HG02973 (cell line): Measurements from ENCODE around the gene SIRT2.

ENCODE experiments used
- ATAC-seq: cut with Tn5 transposase; IDR thresholded peaks from one replicate; pipeline ENCODE4 v1.9.1; 2021; ENCODE audit warnings: moderate library complexity; ENCODE audit not compliant: unreplicated experiment

The SIRT2 gene

DNA sequence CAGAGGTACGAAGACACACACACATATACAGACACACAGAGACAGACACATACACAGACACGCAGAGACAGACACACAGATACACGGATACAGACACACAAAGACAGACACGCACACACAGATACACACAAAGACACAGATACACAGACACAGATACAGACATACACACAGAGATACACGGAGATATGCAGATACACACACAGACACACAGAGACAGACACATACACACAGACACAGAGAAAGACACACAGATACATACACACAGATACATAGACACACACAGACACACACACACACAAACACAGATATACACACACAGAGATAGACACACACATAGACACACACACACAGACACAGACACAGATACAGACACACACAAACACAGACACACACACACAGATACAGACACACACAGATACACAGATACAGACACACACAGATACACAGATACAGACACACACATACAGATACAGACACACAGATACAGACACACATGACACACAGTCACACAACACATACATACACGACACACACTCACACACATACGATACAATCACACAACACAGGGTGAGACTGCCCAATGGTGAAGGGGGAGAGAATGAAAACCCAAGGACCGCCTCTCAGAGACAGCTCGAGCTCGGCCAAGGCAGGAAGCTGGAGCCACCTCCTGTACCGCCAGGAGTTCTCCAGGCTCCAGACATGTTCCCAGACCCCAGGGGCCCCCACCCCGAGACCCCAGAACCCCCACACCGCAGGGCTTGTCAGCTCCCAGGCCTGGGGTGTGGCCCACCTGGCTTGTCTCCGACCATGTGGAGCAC, 21.4 kb upstream of the SIRT2 start:
- no peak for ATAC-seq

DNA sequence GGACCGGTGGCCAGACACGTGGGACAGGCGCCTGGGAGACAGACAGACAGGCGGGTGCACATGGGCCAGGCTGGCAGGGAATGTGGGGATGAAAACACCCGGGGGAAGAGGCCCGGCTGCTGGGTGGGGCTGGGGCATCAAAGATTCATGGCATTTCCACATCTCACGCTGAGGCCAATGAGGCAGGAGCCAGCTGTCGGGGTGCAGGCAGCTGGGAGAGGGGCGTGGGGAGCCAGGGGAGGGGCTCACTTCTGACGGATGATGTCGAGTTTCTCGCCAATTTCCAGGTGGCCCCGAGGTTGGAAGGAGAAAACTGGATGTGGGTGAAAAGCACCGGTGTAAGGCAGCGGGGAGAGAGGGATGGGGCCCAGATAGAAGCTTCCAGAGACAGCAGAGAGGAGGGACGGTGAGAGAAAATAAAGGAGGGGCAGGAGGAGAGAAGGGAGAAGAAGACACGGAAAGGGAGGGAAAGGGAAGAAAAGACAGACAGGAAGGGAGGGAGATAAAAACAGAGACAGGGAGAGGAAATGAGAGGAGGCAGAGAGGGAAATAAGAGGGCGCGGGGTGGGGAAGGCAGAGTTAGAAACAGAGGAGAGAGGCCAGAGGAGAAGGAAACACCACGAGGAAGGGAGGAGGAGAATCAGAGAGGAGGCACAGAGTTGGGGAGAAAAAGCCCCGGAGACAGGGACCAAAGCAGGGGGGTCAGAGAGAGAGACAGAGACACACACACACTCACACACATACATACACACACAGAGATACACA, 20.6 kb upstream of the SIRT2 start:
- ATAC-seq, result no peak

DNA sequence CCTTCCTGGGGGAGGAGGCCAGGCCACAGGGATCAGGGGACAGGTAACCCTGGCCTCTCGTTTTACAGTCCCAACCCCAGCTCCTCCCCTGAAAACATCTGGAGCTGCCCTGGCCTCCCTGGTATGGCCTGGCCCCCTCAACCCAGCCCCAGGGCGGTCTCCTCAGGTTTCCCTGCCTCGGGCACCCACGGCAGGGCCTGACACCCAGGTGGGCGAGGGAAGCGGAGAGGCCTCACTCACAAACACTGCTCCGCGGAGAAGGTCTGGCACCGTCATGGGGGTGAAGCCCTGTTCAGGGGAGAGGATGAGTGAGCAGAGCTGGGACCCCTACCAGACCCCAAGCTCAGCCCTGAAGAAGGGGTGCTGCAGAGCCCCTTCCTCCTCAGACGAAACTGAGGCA, 19.1 kb upstream of the SIRT2 start:
- ATAC-seq, result no peak

DNA sequence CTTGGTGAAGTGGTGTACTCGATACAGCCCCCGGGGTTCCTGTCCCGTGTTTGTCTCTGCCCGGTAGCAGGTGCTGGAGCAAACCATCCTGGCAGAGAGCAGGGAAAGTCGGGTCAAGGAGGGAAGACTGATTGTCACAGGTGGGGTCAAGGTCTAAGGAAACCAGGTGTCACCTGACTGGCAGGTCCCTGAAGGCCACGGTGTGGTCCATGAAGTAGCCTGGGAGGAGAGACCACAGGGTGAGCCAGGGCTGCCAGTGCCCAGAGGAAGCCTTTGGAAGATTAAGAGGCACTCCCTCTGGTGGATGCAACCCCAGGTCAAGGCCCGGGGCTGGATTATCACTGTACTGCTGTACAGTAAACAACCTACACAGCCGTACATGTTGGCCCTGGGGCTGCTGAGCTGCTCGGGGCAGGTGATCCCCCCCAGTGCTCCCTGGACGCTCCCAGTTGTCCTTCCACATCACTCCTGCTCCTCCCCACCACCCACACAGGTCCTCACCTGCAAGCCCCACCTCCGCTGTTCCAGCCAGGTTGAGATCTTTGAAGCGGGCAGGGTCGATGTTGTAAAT, 18.6 kb upstream of the SIRT2 start:
- no peak for ATAC-seq

DNA sequence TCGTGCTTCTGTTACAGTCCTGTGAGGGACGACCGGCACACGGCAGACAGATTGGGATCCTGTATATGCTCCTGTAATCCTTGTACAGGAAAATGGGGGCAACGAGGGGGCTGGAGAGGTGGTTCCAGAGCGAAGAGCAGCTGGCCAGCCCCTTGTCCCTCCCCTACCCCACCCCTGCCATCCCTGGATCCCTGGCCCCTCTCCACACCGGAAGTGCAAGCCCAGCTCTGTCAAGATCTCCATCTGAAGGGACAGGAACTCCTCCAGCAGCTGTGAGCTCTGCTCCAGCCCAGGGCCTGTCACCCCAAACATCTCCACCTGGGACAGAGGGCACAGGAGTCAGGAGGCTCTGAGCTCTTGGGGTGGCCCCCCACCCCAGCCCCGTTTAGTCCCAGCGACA, 18.1 kb upstream of the SIRT2 start:
- ATAC-seq, result no peak

DNA sequence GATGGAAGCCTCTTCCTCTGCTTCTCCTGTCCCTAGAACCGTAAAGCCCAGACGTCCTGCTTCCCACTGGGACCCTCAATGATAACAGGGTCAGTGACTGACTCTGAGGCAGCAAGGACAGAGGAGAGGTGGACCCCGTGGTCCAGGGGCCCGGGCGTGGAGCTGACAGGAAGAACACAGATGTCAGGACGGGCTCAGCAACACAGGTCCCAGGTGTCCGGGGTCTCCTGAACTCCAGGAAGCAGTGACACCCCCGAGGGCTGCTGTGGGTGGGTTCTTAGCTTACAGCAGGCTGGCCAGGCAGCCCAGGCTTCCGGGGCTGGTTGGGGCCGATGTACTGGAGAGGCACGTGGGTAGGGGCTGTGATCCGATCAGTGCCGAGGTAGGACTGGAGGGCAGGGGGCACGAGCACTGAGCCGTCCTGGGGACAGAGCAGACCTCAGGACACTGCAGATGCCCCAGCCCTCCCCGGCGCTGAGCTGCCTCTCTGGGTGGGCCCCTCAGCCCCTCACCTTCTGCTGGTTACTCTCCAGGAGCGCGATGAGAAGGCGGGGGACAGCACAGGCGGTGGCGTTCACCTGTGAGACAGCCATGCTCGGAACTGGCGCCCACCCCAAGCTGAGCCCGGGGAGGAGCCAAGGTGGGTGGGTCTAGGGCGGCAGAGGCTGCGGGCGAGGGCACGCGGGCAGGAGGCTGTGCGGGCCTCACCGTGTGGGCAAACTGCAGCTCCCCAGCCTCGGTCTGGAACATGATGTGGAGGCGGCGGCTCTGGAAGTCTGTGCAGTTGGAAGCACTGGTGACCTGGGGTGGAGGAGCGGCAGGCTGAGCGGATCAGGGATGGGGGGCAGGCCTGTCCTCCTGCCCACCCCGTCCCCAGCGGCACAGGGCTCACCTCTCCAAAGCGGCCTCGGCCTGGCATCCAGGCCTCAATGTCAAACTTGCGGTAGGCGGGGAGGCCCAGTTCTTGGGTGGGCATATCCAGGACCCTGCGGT, 16.2 kb upstream of the SIRT2 start:
- ATAC-seq, result no peak

DNA sequence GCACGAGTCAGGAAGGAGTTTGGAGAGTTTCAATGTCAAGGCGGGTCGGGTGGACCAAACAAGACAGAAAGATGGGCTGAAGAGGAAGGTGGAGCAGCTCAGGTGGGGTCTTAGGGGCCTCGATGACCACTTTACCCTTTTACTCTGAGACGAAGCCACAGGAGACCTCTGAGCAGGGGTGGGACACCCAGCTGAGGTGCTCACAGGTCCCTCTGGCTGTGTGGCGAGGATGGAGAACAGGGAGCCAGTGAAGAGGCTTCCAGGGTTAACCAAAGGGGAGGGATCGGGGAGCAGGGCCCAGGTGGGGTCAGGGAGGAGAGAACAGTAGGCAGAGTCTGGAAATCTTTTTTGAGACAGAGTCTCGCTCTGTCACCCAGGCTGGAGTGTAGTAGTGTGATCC, 14.5 kb upstream of the SIRT2 start:
- no peak for ATAC-seq

DNA sequence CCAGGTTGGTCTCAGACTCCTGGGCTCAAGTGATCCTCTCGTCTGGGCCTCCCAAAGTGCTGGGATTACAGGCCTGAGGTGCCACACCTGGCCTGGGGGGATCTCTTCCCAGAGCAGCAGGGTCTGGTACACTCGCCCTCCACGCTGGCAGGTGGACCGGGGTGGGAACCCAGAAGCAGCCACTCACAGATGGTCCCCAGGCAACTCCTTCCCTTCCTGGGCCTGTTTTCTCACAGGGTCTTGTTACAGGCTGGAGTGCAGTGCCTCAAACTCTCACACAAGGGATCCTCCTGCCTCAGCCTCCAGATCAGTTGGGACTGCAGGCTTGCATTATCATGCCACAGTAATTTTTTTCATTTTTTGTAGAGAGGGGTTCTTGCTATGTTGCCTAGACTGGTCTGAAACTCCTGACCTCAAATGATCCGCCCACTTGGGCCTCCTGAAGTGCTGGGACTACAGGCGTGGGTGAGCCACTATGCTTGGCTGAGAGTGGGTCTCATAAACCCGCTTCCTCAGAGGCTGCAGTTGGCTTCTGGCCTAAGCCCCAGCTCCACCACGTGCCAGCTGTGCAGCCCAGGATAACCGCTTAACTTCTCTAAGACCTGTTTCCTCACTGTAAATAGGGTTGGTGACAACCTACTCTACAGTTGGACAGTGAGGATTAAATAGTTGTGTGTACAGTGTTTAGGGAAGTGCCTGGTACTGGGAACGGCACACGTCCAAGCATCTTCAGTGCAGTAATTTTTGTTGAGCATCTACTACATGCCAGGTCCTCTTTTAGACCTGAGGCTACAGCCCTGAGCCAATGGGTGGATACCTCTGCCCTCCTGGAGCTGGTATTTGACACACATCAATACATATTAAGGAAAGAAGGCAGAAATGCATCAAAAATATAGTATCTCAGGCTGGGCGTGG, 13.4 kb upstream of the SIRT2 start:
- ATAC-seq, result no peak

DNA sequence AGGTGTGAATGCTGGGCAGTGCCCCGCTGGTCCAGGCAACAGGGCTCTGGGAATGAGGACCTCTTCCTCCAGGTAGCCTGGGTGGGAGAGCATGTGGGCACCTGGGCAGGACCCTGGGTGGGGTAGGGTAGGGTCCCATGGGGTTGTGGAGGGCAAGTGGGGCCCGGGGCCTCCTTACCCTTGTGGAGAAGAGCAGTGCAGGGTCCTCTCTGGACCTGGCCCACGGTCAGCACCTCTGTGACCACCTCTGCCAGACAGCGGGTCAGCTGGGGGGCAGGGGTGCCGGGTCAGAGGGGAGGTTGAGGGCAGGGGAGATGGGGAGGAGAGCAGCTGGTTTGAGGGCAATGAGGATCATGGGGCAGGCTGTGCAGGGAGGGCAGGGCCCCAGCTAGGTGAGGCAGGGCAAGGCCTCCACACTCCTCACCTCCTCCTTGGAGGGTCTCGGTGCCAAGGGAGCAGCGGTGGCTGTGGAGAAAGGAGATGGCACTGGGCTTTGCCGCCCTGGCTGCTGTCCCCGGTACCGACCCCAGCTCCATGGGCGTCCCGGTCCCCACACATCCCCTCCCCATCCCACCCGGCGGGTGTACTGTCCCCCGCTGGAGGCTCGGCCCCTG, 12.1 kb upstream of the SIRT2 start:
- no peak for ATAC-seq

DNA sequence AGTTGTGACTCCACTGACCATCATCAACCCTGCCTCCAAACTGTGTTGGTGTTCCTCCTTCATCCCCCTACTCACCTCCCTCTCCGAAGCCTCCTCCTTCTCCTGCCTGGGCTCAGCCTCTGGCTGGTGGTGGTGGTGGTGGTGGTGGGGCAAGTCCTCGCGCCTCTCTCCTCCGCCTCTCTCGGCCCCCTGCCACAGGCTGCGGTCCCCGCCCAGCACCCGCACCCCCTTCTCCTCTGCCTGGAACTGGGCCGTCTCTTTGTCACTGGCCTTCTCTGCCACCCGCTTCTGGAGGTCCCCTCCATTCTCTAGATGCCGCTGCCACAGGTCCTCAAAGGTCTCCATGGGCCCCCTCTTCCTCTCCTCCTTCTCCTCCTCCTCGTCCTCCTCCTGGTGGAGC, 11.1 kb upstream of the SIRT2 start:
- ATAC-seq, result no peak

DNA sequence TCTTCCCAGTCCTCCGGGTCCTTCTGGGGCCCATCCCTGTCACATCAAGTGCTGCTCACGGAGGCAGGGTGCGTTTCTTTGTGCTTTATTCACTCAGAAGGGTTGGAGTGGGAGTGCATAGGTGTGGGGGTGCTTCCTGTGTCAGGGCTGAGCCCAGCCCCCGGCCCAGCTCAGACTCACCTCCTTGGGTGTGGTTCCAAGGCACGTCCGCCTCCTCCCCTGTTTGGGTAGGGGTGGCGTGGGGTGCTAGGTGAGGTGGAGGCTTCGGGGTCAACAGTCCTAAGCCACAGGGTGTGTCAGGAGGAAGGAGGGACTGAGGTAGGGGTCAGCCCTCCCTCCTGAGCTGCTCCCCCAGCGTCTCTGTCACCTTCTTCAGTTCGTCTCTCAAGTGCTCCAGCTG, 9.5 kb upstream of the SIRT2 start:
- no peak for ATAC-seq

DNA sequence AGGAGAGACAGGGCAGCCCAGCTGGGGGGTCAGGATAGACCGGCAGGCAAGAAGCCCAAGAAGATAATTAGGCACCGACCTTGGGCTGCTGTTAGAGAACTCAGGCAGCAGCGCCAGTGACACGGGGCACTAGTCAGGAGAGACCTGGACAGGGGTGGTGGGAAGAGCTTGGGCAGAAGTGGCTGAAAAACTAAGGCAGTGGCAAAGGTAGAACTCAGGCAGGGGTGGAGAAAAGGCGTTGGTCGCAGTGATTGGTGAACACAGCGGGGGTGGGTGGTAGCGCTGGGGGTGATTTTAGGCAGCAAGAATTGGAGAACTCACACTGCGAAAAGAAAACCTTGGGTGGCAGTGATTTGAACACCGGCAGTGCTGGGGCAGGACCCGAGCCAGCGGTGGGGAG, 8.3 kb upstream of the SIRT2 start:
- ATAC-seq, result no peak

DNA sequence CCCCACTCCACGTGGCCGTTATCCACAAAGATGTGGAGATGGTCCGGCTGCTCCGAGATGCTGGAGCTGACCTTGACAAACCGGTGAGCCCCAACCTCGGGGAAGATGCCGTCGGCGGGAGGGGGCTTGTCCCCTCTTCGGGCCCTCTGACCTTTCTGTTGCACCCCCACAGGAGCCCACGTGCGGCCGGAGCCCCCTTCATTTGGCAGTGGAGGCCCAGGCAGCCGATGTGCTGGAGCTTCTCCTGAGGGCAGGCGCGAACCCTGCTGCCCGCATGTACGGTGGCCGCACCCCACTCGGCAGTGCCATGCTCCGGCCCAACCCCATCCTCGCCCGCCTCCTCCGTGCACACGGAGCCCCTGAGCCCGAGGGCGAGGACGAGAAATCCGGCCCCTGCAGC, 7.8 kb upstream of the SIRT2 start:
- ATAC-seq, result no peak

DNA sequence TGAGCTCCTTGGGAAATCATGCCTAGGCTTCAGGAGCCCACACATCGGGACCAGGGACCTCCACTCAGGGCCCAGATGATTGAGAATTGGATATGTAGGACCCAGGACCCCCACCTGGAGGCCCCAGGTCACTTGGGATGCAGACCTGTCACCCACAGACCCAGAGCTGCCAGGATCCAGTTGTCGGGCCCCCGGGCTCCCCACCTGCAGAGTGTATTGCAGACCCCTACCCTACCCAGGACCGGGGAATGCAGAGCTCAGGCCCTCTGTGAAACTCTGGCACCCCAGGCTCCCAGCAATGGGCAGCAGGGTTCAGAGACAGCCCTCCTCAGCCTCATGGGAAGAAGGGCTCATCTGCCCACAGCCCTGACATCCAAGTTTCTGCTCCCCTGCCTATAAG, 6.2 kb upstream of the SIRT2 start:
- ATAC-seq, result no peak

DNA sequence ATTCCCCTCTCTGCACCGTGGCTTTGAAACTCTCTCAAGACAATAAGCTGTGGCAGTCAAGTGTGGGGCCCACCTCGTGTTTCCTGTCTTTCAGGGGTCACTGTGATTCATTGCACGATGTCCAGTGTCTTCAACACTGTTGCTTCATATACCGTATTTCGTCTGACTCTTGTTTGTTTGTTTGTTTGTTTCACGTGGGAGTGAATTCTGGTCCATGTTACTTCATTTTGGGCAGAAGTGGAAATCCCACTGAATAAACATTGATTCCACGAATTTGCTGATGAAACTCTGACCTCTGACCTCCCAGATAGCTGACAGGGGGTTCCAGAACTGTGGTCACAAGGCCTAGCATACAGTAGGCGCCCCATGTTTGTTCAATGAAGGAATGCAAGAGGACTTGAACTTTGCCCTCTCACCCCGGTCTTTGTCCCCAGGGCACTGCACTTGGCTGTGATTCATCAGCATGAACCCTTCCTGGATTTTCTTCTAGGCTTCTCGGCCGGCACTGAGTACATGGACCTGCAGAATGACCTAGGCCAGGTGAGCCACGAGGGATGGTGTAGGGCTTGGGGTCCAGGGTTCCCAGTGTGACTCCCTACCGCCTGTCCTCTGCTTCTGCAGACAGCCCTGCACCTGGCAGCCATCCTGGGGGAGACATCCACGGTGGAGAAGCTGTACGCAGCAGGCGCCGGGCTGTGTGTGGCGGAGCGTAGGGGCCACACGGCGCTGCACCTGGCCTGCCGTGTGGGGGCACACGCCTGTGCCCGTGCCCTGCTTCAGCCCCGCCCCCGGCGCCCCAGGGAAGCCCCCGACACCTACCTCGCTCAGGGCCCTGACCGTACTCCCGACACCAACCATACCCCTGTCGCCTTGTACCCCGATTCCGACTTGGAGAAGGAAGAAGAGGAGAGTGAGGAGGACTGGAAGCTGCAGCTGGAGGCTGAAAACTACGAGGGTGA, 5.4 kb upstream of the SIRT2 start:
- ATAC-seq, result no peak

DNA sequence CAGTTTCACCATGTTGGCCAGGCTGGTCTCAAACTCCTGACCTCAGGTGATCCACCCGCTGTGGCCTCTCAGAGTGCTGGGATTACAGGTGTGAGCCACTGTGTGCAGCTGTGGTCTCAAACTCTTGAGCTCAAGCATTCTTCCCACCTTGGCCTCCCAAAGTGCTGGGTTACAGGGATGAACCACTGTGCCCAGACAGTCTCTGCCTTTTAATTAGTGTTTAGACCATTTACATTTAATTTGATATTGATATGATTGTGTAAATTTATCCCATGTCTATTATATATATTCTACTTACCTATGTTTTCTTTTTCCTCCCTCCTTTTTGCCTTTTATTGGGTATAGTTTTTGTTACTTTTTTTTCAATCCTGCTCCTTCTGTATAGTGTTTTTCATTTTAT, 2.3 kb upstream of the SIRT2 start:
- no peak for ATAC-seq

DNA sequence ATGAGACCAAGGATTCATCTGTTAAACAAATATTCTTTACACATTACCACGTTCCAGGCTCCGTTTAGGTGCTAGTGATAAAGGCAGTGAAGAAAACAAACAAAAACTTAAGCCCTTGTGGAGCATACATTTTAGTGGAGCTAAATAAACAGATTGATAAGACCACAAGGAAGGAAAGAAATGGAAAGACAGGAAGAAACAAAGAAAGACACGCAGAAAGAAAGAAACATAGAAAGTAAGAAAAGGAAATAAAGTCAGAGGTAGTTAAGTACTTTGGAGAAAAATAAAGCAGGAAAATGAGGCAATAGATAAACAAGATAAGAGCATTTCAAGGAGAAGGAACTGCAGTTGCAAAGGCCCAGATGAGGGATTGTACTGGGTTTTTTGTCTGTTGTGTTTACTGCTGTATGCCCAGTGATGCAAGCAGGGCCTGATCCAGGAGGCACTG, 1.3 kb upstream of the SIRT2 start:
- ATAC-seq, result no peak

DNA sequence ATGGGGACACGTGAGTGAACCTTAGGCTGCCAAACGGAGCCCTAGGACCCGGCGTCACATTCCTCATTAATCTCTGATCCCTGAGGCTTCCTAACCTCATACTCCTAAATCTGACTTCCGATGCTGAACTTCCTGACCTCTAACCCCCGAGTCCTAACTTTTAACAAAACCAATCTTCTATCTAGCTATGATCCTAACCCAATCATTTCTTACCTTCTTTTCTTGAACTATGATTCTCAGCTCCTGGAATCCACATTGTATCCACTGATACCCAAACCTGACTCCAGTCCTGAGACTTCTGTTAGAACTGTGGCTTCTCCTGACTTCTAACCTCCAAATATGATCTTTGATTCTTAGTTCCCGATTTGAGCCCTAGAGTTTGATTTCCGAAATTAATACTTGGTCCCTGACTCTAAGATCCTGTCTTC, 798 bp upstream of the SIRT2 start:
- ATAC-seq, result no peak
